Activated CD8-positive, alpha-beta memory T cell treated with anti-CD3 and anti-CD28 coated beads, Interleukin-2, amount 10 ng/mL, durations not matched to agents 7 days and 5 days (primary cell): ENCODE measurements around the gene RNF208. TPM values are rescaled to one million over a fixed set of nuclear protein-coding genes. Genes with fewer than 3 reads are reported as not detected.
"Not testable (repeated sequence)": the region's sequence is repeated elsewhere in the genome, so short reads cannot be mapped to it uniquely, and the experiment has no call there.

Source experiments
- ATAC-seq: fragments of 150-1000 bp; cut with Tn5 transposase; one replicate; pipeline ENCODE4 v1.10.0; 2021; ENCODE audit warnings: moderate library complexity
- CTCF ChIA-PET: fragments of 350-600 bp; sonication (Branson Sonifier 250); formaldehyde crosslinking; loops from one replicate; lab custom pipeline; 2021; ENCODE audit warnings: antibody characterized with exemption; lab: Charles Lee
- DNase-seq: peaks from one replicate; pipeline ENCODE4 v3.0.0-alpha.2; 2020
- H3K27ac Mint-ChIP-seq: one replicate; pipeline ENCODE4 v1.8.0; 2021; ENCODE audit warnings: mild to moderate bottlenecking, mixed read lengths
- H3K27me3 Mint-ChIP-seq: one replicate; pipeline ENCODE4 v1.8.0; 2021; ENCODE audit warnings: mixed read lengths
- H3K36me3 Mint-ChIP-seq: one replicate; pipeline ENCODE4 v1.8.0; 2021; ENCODE audit warnings: mild to moderate bottlenecking, mixed read lengths
- H3K4me1 Mint-ChIP-seq: one replicate; pipeline ENCODE4 v1.8.0; 2021; ENCODE audit warnings: mixed read lengths
- H3K4me3 Mint-ChIP-seq: one replicate; pipeline ENCODE4 v1.8.0; 2021; ENCODE audit warnings: mild to moderate bottlenecking, moderate library complexity, mixed read lengths
- H3K9me3 Mint-ChIP-seq: one replicate; pipeline ENCODE4 v1.8.0; 2022; ENCODE audit warnings: low read depth, mixed read lengths
- total RNA-seq, 2 experiments: library from RNA; stranded (reverse); gene quantifications; one replicate each; pipeline ENCODE4 v1.2.3, GENCODE V29; 2021

RNF208 gene
- total RNA-seq, 2 experiments from 2014 or later: 2.9 to 3.0 TPM

DNA sequence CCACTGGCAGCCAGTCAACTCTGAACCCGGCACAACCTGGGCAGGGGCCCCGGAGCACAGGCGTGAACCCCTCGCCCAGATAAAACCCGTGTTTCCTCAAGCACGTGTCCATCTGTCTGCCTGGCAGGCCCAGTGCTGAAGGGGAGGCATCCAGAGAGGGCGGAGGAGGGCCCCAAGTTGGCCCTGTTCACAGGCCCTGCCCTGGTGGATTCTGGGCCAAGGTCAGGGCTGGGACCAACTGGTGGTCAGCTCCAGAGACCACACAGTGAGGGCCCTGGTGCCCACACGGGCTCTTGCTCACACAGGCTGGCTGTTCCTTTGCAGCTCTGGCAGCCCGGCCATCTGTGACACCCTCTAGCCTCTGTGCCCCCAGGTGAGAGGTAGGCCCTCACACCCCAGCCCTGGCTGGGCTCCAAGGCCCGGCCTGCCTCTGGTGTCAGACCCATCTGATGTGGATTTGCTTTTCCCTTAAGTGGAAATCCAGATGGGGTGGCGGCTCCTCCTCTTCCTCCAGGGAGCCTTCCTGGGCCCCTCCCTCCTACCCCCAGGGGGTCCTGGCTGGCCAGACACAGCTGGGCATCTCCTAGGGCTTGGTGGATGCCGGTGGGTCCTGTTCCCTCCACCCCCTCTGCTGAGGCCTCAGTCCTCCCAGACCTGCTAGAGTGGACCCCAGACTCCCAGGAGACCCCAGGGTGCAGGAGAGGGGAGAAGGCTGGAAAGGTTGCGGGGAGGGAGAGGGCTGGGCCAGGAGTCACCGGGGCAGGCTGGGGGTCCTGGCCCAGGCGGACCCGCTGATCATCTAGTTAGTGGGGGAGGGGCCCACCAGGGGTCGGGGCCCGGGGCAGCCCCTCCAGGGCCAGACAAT, 28.5 kb upstream of the RNF208 start:
- no peaks in the 10 kb centered on the region for H3K9me3 Mint-ChIP-seq
- H3K4me1 Mint-ChIP-seq: peaks cover 4% of the 10 kb centered on the region
- ATAC-seq (no peak), DNase-seq (no peak)
- CTCF ChIA-PET: interaction anchor here (1.2 kb wide), 1 partner anchor 12 kb away, joined by 5 read pairs; no protein-coding TSS in a partner anchor
- H3K27me3 Mint-ChIP-seq: no peaks in the 10 kb centered on the region
- no peaks in the 10 kb centered on the region for H3K36me3 Mint-ChIP-seq
- no peak overlapping the region for H3K27ac Mint-ChIP-seq
- H3K4me3 Mint-ChIP-seq: no peak overlapping the region

DNA sequence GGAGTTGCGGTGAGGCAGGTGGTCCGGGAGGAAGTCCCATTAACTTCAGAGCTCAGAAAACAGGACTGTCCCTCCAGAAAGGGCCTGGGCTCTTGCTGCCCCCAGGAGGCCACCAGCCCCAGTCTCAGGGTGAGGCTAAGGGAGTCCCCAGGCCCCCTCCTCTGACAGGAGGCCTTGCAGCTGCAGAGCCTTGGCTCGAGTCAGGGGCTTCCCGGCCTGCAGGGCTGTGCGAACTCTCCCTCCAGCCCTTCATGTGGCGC, 25.8 kb upstream of the RNF208 start:
- Mint-ChIP-seq H3K27ac (no peak overlapping the region), H3K36me3 (peaks cover 7% of the 10 kb centered on the region), H3K9me3 (no peaks in the 10 kb centered on the region), H3K4me1 (peaks cover 12% of the 10 kb centered on the region), H3K4me3 (no peak overlapping the region), H3K27me3 (no peaks in the 10 kb centered on the region)
- no peak for DNase-seq
- CTCF ChIA-PET: interaction anchor here (5.2 kb wide), 1 partner anchor 11 kb away, joined by 23 read pairs; no protein-coding TSS in a partner anchor
- no peak for ATAC-seq

DNA sequence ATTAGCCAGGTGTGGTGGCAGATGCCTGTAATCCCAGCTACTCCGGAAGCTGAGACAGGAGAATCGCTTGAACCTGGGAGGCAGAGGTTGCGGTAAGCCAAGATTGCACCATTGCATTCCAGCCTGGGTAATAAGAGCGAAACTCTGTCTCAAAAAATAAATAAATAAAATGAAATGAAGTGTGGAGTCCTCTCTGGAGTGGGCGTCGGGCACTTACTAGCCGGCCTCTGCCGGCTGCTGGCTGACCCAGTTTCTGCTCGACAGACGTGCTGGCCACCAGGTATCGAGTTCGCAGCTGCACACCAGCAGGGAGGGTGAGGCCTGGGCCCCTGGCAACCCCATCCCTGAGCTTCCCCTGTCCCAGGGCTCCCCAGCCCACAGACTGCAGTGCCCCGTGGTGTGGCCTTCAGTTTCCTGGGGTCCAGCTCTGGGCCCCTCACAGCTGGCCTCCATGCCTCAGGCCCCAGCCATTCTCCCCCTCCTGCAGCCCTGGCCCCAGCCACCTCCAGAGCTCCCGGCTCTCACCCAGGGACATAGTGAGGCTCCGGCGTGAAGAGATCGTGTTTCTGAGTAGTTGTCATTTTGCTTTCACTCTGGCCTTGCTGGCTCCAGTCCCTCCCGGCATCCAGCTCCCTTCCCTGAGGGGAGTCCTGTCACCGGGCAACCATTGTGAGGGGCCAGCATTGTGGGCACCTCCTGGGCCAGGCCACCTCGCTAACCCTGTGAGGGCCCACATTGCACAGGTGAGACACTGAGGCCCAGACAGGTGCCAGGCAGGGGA, 25.3 kb upstream of the RNF208 start:
- CTCF ChIA-PET: interaction anchor here (5.2 kb wide), 1 partner anchor 11 kb away, joined by 23 read pairs; no protein-coding TSS in a partner anchor
- Mint-ChIP-seq H3K4me3 (no peak overlapping the region), H3K36me3 (peaks cover 12% of the 10 kb centered on the region), H3K27ac (no peak overlapping the region), H3K27me3 (no peaks in the 10 kb centered on the region), H3K9me3 (no peaks in the 10 kb centered on the region), H3K4me1 (peaks cover 17% of the 10 kb centered on the region)
- DNase-seq (no peak), ATAC-seq (no peak)

DNA sequence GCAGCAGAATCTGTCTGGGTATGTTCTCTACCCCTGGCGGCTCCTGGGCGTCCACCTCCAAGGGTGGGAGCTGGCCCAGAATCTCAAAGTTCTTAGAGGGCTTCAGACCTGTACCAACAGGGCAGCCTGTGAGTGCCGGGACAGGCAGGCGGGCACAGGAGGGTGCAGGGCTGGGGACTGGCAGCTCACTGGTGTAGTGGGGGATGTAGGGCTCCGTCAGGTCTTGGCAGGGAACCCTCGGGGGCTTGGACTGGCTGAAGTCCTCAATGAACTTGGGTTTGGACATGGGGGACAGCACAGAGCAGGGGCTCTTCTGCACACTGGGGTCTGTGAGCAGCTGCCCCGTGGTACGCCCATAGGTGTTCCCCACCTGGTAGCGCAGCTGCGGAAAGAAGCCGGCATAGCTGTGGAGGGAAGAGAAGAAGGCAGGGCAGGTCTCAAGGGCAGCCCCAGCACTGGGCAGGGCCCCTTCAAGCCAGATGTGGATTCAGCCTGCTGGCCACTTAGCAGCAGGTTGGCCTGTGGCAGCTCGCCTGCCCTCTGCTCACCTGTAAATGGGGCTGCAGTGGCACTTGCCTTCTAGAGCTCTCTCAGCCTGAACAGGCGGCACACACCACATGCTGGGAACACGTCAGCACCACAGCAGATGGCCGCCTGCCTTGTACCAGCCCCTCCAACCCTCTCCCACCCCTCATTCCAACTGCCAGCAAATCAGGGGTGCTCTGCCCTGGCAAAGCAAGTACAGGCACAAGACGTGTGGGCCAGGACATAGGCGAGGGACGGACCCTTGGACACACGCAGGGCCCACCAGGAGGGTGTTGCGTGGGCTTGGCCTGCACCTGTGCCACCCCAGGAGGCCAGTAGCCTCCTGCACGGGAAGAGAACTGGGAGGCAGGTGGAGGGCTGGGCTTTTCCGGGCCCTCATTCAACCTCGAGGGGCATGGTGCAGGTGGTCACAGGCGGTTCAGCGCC, 23.7 kb upstream of the RNF208 start:
- DNase-seq (no peak), ATAC-seq (no peak)
- CTCF ChIA-PET: interaction anchor here (1.5 to 5.2 kb wide), 2 partner anchors 9 kb away, joined by 3 to 23 read pairs; no protein-coding TSS in a partner anchor
- H3K36me3 Mint-ChIP-seq: peaks cover 21% of the 10 kb centered on the region
- no peaks in the 10 kb centered on the region for H3K9me3 Mint-ChIP-seq
- no peak overlapping the region for H3K4me3 Mint-ChIP-seq
- H3K27ac Mint-ChIP-seq: no peak overlapping the region
- H3K27me3 Mint-ChIP-seq: no peaks in the 10 kb centered on the region
- H3K4me1 Mint-ChIP-seq: peaks cover 19% of the 10 kb centered on the region

DNA sequence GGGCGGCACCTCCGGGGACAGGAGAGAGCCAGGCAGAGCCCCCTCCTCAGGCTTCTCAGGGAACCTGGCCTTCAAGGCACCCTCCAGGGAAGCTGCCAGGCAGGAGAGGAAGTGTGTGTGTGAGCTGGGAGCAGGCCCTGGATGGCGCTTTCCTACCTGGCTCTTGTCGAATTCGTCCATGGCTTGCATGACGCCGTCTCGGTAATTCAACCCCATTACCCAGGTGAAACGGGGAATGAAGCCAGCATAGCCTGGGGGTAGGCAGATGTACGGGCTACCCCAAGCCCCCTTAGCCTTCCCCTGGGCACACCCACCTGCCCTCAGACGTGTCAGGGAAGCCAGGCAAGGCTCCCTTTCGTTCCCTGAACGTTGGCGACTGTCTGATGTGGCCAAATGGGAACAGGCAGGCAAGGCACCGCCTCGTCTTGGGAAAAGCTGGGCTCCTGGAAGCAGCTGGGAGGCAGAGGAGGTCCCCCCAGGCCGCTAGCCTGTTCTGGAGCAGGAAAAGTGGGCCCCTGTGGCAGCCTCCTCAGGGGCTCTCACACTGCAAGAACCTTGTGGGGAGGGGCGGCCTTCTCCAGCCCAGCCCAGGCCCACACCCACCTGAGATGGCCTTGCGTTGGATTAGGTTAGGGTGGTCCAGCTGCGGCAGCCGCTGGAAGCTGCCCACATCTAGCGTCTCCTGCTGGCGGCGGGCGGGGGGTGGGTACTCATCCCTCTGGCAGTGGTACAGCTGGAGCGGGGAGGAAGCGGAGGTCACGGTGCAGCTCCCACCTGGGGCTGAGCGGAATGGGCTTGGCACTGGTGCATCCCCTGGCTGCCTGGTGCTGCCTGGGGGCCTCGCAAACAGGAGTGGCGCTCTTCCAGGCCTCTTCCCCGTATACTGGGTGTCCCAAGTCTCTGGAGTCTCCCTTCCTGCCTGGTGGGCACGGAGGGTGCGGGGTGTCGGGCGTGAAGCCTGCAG, 22.7 kb upstream of the RNF208 start:
- CTCF ChIA-PET: interaction anchor here (1.5 to 6.1 kb wide), 3 partner anchors 8 to 10 kb away, joined by 3 to 46 read pairs (median 23); partner anchors contain the start of gene NELFB
- no peak overlapping the region for H3K4me3 Mint-ChIP-seq
- H3K9me3 Mint-ChIP-seq: no peaks in the 10 kb centered on the region
- ATAC-seq (no peak), DNase-seq (no peak)
- H3K36me3 Mint-ChIP-seq: peaks cover 21% of the 10 kb centered on the region
- no peak overlapping the region for H3K27ac Mint-ChIP-seq
- H3K4me1 Mint-ChIP-seq: peaks cover 19% of the 10 kb centered on the region
- no peaks in the 10 kb centered on the region for H3K27me3 Mint-ChIP-seq

GRCh38 chr9:137243626-137244485, 21.8 kb upstream of the RNF208 start:
- H3K9me3 Mint-ChIP-seq: no peaks in the 10 kb centered on the region
- peak; percentile 53 for DNase-seq
- H3K27ac Mint-ChIP-seq: no peak overlapping the region
- H3K27me3 Mint-ChIP-seq: no peaks in the 10 kb centered on the region
- peaks cover 23% of the 10 kb centered on the region for H3K4me1 Mint-ChIP-seq
- CTCF ChIA-PET: interaction anchor here (1.4 to 6.1 kb wide), 2 partner anchors 11 to 215 kb away, joined by 3 to 46 read pairs; partner anchors contain the start of gene NELFB
- peak overlapping the region; percentile 30 for H3K4me3 Mint-ChIP-seq
- ATAC-seq: no peak
- H3K36me3 Mint-ChIP-seq: peaks cover 21% of the 10 kb centered on the region

GRCh38 chr9:137243266-137243625, 21.2 kb upstream of the RNF208 start:
- DNase-seq, H3K9me3 Mint-ChIP-seq, ATAC-seq, H3K27ac Mint-ChIP-seq, H3K27me3 Mint-ChIP-seq: not testable (repeated sequence)
- Mint-ChIP-seq H3K4me3 (peak overlapping the region; percentile 30), H3K4me1 (peaks cover 29% of the 10 kb centered on the region), H3K36me3 (peaks cover 21% of the 10 kb centered on the region)
- CTCF ChIA-PET: interaction anchor here (1.0 to 6.1 kb wide), 5 partner anchors 11 to 214 kb away, joined by 3 to 46 read pairs (median 3); partner anchors contain the start of genes NELFB and RNF224

DNA sequence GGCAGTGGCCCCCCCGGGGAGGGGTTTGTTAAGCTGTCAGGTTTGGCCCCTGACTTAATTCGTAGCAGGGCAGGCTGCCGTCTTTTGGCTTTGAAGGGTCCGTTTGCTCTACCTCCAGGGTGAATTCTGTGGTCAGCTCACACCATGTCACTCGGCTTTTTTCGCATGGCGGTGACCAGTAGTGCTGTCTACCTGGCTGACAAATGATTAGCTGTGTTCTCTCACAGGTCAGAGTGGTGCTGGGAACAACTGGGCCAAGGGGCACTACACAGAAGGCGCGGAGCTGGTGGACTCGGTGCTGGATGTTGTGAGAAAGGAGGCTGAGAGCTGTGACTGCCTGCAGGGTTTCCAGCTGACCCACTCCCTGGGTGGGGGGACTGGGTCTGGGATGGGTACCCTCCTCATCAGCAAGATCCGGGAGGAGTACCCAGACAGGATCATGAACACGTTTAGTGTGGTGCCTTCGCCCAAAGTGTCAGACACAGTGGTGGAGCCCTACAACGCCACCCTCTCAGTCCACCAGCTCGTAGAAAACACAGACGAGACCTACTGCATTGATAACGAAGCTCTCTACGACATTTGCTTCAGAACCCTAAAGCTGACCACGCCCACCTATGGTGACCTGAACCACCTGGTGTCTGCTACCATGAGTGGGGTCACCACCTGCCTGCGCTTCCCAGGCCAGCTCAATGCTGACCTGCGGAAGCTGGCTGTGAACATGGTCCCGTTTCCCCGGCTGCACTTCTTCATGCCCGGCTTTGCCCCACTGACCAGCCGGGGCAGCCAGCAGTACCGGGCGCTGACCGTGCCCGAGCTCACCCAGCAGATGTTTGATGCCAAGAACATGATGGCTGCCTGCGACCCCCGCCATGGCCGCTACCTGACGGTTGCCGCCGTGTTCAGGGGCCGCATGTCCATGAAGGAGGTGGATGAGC, 20.5 kb upstream of the RNF208 start:
- Mint-ChIP-seq H3K36me3 (peaks cover 21% of the 10 kb centered on the region), H3K27me3 (no peaks in the 10 kb centered on the region), H3K4me3 (peak overlapping the region; percentile 82), H3K27ac (peak overlapping the region; percentile 66), H3K4me1 (peaks cover 31% of the 10 kb centered on the region), H3K9me3 (no peaks in the 10 kb centered on the region)
- peak; percentile 58 for DNase-seq
- ATAC-seq: no peak
- CTCF ChIA-PET: interaction anchor here (1.0 to 6.1 kb wide), 5 partner anchors 12 to 213 kb away, joined by 3 to 46 read pairs (median 3); partner anchors contain the start of genes NELFB and RNF224

DNA sequence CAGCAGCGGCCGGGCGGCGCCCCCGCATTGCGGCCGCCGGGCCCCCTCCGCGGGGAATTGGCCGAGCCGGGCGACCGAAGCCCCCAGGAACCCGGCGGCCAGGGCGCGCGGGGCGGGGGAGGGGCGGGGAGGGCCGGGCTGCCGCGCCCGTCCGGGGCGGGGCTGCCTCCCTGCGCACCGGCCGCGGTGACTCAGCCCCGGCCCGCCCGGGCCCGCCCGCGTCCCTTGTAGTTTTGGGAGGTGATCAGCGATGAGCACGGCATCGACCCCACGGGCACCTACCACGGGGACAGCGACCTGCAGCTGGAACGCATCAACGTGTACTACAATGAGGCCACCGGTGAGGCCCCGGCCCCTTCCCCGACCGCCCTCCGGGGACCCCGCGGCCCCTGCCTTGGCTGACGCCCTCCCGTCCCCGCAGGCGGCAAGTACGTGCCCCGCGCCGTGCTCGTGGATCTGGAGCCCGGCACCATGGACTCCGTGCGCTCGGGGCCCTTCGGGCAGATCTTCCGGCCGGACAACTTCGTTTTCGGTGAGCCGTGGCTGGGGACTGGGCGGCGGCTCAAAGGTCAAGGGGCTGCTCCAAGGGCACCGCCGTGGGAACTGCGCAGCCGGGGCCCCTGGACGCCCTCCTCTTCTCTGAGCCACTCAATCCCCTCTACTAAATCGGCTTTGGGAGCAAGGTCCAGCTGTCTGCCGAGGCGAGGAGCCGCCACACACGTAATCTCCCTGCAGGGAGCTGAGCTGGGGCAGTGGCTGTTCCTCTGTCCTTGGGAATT, 19.6 kb upstream of the RNF208 start:
- peak; percentile 18 for ATAC-seq
- Mint-ChIP-seq H3K36me3 (peaks cover 21% of the 10 kb centered on the region), H3K27me3 (no peaks in the 10 kb centered on the region), H3K4me1 (peaks cover 31% of the 10 kb centered on the region), H3K27ac (peak overlapping the region; percentile 56), H3K4me3 (peak overlapping the region; percentile 82), H3K9me3 (no peaks in the 10 kb centered on the region)
- CTCF ChIA-PET: interaction anchor here (0.9 to 6.1 kb wide), 11 partner anchors 13 to 441 kb away, joined by 3 to 110 read pairs (median 8); partner anchors contain the start of genes CYSRT1, NDOR1, NELFB and RNF208
- DNase-seq: peak; percentile 81
